Calu3 (cell line): ENCODE measurements around the gene KDM2A. TPM values are rescaled to one million over a fixed set of nuclear protein-coding genes. Genes with fewer than 3 reads are reported as not detected.

Experiments
- BruUV-seq: library from RNA; stranded (reverse); fragments of 400-500 nt; replicated peaks from 2 replicates; lab custom pipeline; 2021; lab: Mats Ljungman, UMichigan
- CTCF ChIA-PET: fragments of 300-600 bp; sonication (Branson Sonifier 250); formaldehyde crosslinking; loops from one replicate; lab custom pipeline; 2022; ENCODE audit warnings: antibody characterized with exemption; lab: Charles Lee
- DNase-seq: peaks from one replicate; pipeline ENCODE4 v3.0.0; 2022
- H3K27ac Mint-ChIP-seq: one replicate; pipeline ENCODE4 v1.8.0; 2022; ENCODE audit warnings: mixed read lengths; ENCODE audit not compliant: unreplicated experiment
- H3K27me3 Mint-ChIP-seq: one replicate; pipeline ENCODE4 v1.8.0; 2022; ENCODE audit warnings: mixed read lengths; ENCODE audit not compliant: unreplicated experiment
- H3K36me3 Mint-ChIP-seq: one replicate; pipeline ENCODE4 v1.8.0; 2022; ENCODE audit warnings: mild to moderate bottlenecking, moderate library complexity, mixed read lengths; ENCODE audit not compliant: insufficient read depth, unreplicated experiment
- H3K4me1 Mint-ChIP-seq: one replicate; pipeline ENCODE4 v1.8.0; 2022; ENCODE audit warnings: mild to moderate bottlenecking, low read depth, mixed read lengths; ENCODE audit not compliant: unreplicated experiment
- H3K4me3 Mint-ChIP-seq: one replicate; pipeline ENCODE4 v1.8.0; 2022; ENCODE audit warnings: mild to moderate bottlenecking, low read depth, moderate library complexity, mixed read lengths; ENCODE audit not compliant: unreplicated experiment
- H3K9me3 Mint-ChIP-seq: one replicate; pipeline ENCODE4 v1.8.0; 2022; ENCODE audit warnings: low read depth, mixed read lengths; ENCODE audit not compliant: unreplicated experiment
- intact Hi-C: fragments of 100-400 bp; cut with micrococcal nuclease; formaldehyde crosslinking; loops from one replicate; pipeline ENCODE4 v1.10.0; 2022; ENCODE audit not compliant: unreplicated experiment
- total RNA-seq: library from RNA; stranded (reverse); gene quantifications from 2 replicates; pipeline ENCODE4 v1.2.3, GENCODE V29; 2022
- TF ChIP-seq, protein P1 (sequence below): fragments of 200-600 bp; IDR thresholded peaks from one replicate; pipeline ENCODE4 v1.8.0; 2022; ENCODE audit warnings: antibody characterized with exemption; ENCODE audit not compliant: unreplicated experiment

The KDM2A gene
- total RNA-seq, 1 experiment from 2014 or later: 73.2 TPM

DNA sequence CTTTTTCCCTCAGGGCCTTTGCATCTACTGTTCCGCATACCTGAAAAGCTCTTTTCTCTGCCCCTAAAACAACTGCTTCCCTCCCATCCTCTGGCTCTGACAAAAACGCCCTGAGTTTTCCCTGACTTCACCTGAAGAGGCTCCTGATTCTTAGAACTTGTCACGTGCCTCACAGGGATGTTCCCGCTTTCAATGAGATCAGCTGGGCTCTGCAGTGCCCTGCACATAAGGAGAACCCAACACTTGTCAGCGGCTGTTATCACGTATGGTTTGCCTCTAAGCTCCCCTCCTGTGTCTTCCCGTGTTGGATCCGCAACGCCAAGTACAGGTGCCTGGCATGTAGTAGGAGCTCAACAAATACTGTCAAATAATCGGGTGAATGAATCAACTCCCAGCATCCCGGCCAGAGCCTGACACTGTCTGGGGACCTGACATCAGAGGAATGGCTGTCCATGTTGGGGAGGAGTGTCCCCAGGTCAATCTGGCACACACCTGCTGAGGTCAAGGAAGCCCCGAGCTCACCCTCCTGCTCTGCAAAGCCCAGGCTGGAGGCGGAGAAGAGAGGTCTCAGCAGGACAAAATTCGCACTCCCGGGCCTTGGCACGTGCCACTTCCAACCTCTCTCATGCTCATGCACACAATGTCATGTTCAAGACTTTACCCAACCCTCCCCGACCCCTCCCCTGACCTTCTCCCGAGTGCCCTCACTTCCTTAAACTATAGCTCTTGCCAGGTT, 143.1 kb downstream of the KDM2A start:
- Mint-ChIP-seq H3K36me3 (peaks cover 36% of the 10 kb centered on the region), H3K9me3 (no peaks in the 10 kb centered on the region), H3K4me1 (peaks cover 24% of the 10 kb centered on the region), H3K27me3 (no peaks in the 10 kb centered on the region), H3K27ac (peak overlapping the region; percentile 64), H3K4me3 (peak overlapping the region; percentile 60)
- TF ChIP-seq, protein P1, sequence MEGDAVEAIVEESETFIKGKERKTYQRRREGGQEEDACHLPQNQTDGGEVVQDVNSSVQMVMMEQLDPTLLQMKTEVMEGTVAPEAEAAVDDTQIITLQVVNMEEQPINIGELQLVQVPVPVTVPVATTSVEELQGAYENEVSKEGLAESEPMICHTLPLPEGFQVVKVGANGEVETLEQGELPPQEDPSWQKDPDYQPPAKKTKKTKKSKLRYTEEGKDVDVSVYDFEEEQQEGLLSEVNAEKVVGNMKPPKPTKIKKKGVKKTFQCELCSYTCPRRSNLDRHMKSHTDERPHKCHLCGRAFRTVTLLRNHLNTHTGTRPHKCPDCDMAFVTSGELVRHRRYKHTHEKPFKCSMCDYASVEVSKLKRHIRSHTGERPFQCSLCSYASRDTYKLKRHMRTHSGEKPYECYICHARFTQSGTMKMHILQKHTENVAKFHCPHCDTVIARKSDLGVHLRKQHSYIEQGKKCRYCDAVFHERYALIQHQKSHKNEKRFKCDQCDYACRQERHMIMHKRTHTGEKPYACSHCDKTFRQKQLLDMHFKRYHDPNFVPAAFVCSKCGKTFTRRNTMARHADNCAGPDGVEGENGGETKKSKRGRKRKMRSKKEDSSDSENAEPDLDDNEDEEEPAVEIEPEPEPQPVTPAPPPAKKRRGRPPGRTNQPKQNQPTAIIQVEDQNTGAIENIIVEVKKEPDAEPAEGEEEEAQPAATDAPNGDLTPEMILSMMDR: no peak
- intact Hi-C loops: loop anchor here (1.0 to 10.0 kb wide), 2 partner anchors 55 to 123 kb away; no protein-coding TSS in a partner anchor
- DNase-seq: no peak
- CTCF ChIA-PET: interaction anchor here (0.6 to 3.0 kb wide), 6 partner anchors 10 to 1771 kb away, joined by 3 to 17 read pairs (median 4); no protein-coding TSS in a partner anchor
- no TSS peak for BruUV-seq

DNA sequence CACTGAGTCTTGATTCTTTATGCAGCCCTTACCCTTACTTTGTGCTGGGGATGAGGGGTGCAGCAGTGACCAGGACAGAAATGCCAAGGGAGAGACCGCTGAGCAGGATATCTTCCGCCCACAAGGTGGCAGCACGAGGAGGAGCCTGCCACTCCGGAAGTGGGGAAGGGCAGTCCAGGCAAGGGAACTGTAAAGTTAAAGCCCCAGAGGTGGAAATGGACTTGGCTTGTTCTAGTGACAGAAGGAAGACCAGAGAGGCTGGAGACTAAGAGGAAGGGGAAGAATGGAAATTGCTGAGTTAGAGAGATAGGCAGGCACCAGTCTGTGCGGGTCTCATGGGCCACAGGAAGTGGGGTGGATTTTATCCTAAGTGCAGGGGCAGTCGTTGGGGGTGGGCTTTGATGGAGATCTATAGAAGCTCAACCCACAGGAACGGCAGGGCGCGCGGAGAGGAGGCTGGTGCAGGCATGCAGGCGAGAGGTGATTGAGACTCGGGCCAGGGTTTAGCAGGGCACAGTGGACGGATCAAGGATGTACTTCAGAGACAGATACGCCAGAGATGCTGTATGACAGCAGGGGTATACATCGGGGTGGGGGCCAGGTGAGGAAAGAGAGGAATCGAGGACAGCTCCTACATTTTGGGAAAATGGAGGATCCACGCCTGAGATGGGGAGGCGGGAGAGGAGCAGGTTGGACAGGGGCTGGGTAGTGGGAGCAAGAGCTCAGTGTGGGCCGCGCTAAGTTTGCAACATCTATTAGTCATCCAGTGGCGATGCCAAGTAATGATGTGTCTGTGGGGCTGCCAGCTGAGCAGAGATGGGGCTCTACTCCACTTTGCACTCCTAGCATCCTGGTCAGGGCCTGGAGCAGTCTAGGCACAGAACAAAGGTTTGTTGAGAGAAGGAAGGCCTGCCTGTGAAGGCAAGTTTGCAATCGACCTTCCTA, 143.9 kb downstream of the KDM2A start:
- Mint-ChIP-seq H3K4me1 (peaks cover 33% of the 10 kb centered on the region), H3K9me3 (no peaks in the 10 kb centered on the region), H3K4me3 (peak overlapping the region; percentile 2), H3K27ac (peak overlapping the region; percentile 64), H3K36me3 (peaks cover 42% of the 10 kb centered on the region), H3K27me3 (no peaks in the 10 kb centered on the region)
- DNase-seq: peak; percentile 89
- CTCF ChIA-PET: interaction anchor here (0.6 to 3.0 kb wide), 3 partner anchors 54 to 1771 kb away, joined by 4 to 17 read pairs (median 5); no protein-coding TSS in a partner anchor
- no TSS peak for BruUV-seq
- TF ChIP-seq, protein P1: peak; percentile 80
- intact Hi-C loops: loop anchor here (1.0 to 10.0 kb wide), 2 partner anchors 54 to 122 kb away; no protein-coding TSS in a partner anchor

DNA sequence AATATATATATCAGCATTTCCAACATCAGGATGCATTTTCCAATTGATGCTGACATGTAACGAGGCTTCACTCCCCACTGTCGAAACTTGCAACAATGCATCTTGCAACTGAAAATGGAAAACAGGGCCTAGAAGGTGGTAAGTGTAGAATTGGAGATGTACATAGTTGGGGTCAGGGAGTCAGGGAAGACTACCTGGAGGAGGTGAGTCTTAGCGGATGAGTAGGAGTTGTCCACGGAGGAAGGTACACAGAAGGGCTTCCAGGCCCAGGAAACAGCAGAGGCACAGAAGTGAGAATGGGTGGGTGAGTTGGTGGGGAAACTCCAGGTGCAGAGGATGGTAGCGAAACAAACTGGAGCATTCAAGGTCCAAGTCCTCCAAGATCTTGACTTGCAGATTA, 145.2 kb downstream of the KDM2A start:
- intact Hi-C loops: loop anchor here (10.0 kb wide), 1 partner anchor 121 kb away; no protein-coding TSS in a partner anchor
- CTCF ChIA-PET: interaction anchor here (3.0 kb wide), 1 partner anchor 53 kb away, joined by 17 read pairs; no protein-coding TSS in a partner anchor
- peak overlapping the region; percentile 50 for H3K27ac Mint-ChIP-seq
- H3K4me3 Mint-ChIP-seq: peak overlapping the region; percentile 39
- peaks cover 37% of the 10 kb centered on the region for H3K4me1 Mint-ChIP-seq
- no TSS peak for BruUV-seq
- H3K9me3 Mint-ChIP-seq: no peaks in the 10 kb centered on the region
- DNase-seq: no peak
- TF ChIP-seq, protein P1: no peak
- peaks cover 45% of the 10 kb centered on the region for H3K36me3 Mint-ChIP-seq
- H3K27me3 Mint-ChIP-seq: no peaks in the 10 kb centered on the region
